NT2/D1 (cell line): ENCODE results near the gene USP9Y.

Experiments
- SUZ12 ChIP-seq: IDR thresholded peaks from 2 replicates; pipeline ENCODE4 v1.6.1; 2011; ENCODE audit not compliant: insufficient read length, insufficient read depth; ENCODE audit errors: extremely low read depth
- YY1 ChIP-seq: IDR thresholded peaks from 2 replicates; pipeline ENCODE4 v1.6.1; 2011; ENCODE audit not compliant: insufficient read length, insufficient read depth
- ZNF274 ChIP-seq: IDR thresholded peaks from 2 replicates; pipeline ENCODE4 v1.6.1; 2011; ENCODE audit warnings: mild to moderate bottlenecking, low read depth, low read length

- TF ChIP-seq ZNF274 (no peak), YY1 (no peak), SUZ12 (no peak)
These were observed 38.1 kb upstream of the USP9Y start for GRCh38 chrY:12662745-12663591.
